NCI-H345 (cell line): ENCODE measurements around the gene NR1I2.

Experiments
- DNase-seq: peaks from one replicate; lab custom pipeline; 2025; lab: John Stamatoyannopoulos, UW

The NR1I2 gene

DNA sequence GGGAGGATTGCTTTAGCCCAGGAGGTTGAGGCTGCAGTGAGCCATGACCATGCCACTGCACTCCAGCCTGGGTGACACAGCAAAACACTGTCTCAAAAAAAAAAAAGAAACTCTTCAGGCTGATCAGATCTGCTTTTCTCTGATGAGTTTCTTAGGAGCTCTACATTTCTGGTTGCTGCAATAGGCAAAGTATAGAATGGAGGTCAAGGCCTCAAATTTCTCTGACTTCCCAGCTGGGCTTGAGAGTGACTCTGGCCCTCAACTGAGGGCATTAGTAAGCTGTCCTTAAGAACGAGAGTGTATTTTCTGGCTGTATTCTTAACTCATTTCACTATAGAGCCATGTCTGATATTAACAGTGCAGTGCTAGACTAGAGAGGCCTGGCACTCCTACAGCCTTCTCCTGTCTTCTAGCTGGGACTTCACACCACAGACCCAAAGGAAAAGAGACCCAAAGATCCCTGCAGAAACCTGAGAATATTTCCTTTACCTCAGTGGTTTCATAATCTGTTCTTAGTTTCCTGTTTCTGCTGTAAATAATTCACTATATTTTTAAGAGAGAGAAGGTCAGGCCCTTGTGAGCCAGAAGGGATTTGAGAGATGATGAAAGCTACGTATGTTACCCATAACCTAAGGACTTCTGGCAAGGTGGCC is 2.0 kb upstream of the NR1I2 start:
- DNase-seq = no peak

- no peak for DNase-seq
Observed at GRCh38 chr3:119782460-119782859, 559 bp downstream of the NR1I2 start.

- DNase-seq = no peak
Observed at GRCh38 chr3:119783255-119783654, 1.4 kb downstream of the NR1I2 start.

DNA sequence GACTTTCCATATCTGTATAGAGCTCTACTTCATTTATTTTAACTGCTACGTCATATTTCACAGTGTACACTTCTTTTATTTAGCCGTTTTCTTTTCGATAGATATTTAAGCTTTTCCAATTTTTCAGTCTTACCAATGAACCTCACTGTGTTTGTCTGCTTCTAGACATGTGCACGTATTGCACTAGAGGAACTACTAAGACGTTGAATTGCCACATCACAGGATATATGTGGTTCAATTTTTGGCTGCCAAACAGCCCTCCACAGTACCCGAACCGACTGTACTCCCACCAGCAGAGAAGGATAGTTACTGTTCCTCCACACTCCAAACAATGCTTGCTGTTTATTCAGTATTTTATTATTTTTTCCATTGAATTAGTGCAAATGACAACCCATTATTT is 2.0 kb downstream of the NR1I2 start:
- DNase-seq = no peak

- no peak for DNase-seq
Observed at GRCh38 chr3:119786409-119786808, 4.5 kb downstream of the NR1I2 start.

- no peak for DNase-seq
Observed at GRCh38 chr3:119790369-119790768, 8.5 kb downstream of the NR1I2 start.

DNA sequence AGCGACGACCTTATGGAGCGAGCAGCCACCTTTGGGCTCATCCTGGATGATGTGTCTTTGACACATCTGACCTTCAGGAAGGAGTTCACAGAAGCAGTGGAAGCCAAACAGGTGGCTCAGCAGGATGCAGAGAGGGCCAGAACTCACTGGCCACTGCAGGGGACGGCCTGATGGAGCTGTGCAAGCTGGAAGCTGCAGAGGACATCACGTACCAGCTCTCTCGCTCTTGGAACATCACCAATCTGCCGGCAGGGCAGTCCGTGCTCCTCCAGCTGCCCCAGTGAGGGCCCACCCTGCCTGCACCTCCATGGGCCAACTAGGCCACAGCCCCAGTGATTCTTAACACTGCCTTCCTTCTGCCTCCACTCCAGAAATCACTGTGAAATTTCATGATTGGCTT is 10.4 kb downstream of the NR1I2 start:
- DNase-seq = no peak

GRCh38 chr3:119794401-119794800 is 12.5 kb downstream of the NR1I2 start:
- no peak for DNase-seq

GRCh38 chr3:119794971-119795612 is 13.2 kb downstream of the NR1I2 start:
- DNase-seq = no peak

DNA sequence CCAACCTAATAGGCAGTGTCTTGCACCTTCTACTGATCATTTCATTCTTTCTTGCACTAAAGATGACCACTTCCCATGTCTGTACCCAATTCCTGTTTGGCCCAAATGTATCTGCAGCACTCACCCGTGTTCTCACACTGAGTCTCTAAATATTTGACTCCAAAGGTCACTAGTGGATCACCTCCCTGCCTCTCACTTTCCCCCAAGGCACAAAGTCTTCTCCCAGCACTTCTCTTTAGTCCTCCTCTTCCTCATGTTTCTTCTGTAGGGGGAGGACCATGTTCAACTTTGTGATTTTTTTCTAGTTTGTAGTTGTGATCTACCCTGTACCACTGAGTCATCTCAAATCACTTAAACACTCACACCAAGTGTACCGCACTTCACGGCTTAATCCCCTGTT is 13.9 kb downstream of the NR1I2 start:
- DNase-seq = no peak

GRCh38 chr3:119796368-119796767 is 14.5 kb downstream of the NR1I2 start:
- no peak for DNase-seq

GRCh38 chr3:119796785-119797184 is 14.9 kb downstream of the NR1I2 start:
- no peak for DNase-seq

DNA sequence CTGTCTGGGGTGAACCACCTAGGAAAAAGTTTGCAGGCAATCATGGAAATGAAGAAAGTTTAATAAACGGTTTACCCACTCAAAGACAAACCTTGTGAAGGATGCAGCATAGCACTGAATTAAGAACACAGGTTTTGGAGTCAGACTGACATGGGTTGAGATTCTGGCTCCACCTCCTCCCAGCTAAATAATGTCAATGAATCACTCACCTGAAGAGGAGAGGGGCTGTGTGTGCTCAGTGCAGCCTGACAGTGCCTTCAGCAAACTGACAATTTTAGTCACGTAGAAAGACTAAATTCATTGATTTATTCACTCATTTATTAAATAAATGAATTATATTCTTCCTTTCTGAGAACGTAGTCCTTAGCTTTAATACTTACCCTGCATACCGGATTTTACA is 18.9 kb downstream of the NR1I2 start:
- DNase-seq = no peak

- no peak for DNase-seq
Observed at GRCh38 chr3:119808244-119808643, 26.3 kb downstream of the NR1I2 start.

GRCh38 chr3:119808843-119809242 is 26.9 kb downstream of the NR1I2 start:
- DNase-seq = no peak

DNA sequence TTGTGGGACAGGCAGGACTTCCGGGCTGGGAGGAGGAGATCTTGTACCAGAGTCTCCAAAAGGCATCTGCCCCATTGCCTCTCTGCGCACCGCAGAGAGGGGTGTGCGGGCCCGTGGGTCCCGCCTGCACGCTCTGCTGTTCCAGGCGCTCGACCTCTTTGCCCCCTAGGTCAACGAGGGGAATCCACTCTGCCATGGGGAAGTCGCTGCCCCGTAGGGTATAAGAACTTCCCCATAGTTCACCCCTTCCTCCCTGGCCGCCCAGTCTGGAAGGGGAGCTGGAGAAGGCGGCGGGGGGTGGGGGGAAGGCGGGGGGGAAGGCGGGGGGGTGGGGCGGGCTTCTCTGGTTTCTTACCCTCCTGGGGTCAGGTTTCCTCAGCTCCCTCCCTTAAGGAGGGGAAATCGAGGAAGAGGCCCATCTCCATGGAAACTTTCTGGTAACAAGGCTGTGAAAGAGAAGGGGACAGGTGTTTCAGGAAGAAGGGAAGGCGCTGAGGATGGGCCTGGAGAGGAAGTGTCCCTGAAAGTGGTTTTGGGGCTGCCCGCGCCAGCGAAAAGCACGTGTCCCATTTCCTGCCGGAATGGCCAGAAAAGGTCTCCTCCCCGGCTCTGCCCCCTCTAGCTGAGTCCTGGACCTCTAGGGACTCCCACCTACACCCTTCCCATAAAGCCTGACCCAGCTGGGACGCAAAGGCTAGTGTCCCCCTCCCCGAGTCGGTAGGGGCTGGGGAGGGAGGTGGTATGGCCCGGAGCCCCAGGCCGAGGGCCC is 27.5 kb downstream of the NR1I2 start:
- DNase-seq = no peak

DNA sequence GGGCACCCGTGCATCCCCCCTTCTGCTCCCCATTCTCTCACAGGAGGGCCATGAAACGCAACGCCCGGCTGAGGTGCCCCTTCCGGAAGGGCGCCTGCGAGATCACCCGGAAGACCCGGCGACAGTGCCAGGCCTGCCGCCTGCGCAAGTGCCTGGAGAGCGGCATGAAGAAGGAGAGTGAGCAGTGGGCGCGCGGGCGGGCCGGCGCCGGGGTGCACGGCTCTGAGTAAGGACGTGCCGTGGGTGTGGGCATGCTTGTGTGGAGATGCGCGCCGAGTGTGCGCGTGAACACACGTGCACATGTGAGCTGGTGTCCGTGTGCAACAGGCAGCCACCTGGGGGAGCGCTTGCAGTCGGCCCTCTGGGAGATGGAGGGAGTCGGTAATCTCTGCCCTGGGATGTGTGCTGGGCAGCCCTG is 28.1 kb downstream of the NR1I2 start:
- no peak for DNase-seq

DNA sequence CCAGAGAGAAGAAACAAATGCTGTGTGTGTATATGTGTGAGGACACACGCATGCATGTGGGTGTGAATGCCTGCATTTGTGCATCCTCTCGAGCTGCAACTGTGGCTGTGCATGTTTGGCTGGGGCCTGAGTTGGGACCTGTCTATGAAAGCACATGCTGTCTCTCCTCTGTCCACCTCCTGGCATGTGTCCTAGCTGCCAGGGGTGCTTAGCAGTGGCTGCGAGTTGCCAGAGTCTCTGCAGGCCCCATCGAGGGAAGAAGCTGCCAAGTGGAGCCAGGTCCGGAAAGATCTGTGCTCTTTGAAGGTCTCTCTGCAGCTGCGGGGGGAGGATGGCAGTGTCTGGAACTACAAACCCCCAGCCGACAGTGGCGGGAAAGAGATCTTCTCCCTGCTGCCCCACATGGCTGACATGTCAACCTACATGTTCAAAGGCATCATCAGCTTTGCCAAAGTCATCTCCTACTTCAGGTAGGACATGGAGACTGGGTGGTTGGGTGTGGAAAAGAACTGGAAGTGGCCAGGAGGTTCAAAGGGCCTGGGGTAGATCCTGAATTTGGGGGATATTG is 30.7 kb downstream of the NR1I2 start:
- no peak for DNase-seq

DNA sequence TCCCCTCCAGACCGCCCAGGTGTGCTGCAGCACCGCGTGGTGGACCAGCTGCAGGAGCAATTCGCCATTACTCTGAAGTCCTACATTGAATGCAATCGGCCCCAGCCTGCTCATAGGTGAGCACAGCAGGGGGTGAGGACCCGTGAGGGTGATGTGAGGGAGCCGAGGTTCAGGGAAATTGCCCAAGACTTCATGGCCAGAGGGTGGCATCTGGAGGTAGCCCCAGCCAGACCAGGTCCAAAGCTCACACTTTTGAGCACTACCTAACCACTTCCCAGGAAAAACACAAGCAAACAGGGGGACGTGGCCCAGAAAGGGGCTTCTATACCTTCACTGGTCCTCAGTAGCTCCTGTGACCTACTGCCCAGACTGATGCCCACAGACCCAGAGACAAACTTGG is 33.8 kb downstream of the NR1I2 start:
- DNase-seq = no peak

GRCh38 chr3:119817071-119817470 is 35.2 kb downstream of the NR1I2 start:
- DNase-seq = no peak

DNA sequence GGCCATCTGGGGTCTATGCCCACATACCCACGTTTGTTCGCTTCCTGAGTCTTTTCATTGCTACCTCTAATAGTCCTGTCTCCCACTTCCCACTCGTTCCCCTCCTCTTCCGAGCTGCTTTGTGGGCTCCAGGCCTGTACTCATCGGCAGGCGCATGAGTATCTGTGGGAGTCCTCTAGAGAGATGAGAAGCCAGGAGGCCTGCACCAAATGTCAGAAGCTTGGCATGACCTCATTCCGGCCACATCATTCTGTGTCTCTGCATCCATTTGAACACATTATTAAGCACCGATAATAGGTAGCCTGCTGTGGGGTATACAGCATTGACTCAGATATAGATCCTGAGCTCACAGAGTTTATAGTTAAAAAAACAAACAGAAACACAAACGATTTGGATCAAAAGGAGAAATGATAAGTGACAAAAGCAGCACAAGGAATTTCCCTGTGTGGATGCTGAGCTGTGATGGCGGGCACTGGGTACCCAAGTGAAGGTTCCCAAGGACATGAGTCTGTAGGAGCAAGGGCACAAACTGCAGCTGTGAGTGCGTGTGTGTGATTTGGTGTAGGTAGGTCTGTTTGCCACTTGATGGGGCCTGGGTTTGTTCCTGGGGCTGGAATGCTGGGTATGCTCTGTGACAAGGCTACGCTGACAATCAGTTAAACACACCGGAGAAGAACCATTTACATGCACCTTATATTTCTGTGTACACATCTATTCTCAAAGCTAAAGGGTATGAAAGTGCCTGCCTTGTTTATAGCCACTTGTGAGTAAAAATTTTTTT is 35.9 kb downstream of the NR1I2 start:
- DNase-seq = no peak

- no peak for DNase-seq
Observed at GRCh38 chr3:119818937-119819336, 37.0 kb downstream of the NR1I2 start.
